T-helper 1 cell treated with Interleukin-12 subunit alpha and Interleukin-12 subunit beta and Interleukin-4 antibody, amounts not matched to agents 30 ng/mL and 1 ng/mL, for 36 hours (primary cell): ENCODE data around the gene PRELID1. TPM values are rescaled to one million over a fixed set of nuclear protein-coding genes. Genes with fewer than 3 reads are reported as not detected.
"Not testable (repeated sequence)": the region's sequence is repeated elsewhere in the genome, so short reads cannot be mapped to it uniquely, and the experiment has no call there.

Source experiments
- intact Hi-C: fragments of 100-400 bp; cut with micrococcal nuclease; formaldehyde crosslinking; loops from one replicate; pipeline ENCODE4 v1.15.1; 2024
- total RNA-seq: library from RNA; stranded (reverse); gene quantifications from 2 replicates; pipeline ENCODE4 v1.2.3, GENCODE V29; 2022

PRELID1 gene
- total RNA-seq, 1 donor from 2014 or later: 190 TPM

GRCh38 chr5:177333420-177334154, 30.0 kb downstream of the PRELID1 start:
- intact Hi-C loops: no loop called here

DNA sequence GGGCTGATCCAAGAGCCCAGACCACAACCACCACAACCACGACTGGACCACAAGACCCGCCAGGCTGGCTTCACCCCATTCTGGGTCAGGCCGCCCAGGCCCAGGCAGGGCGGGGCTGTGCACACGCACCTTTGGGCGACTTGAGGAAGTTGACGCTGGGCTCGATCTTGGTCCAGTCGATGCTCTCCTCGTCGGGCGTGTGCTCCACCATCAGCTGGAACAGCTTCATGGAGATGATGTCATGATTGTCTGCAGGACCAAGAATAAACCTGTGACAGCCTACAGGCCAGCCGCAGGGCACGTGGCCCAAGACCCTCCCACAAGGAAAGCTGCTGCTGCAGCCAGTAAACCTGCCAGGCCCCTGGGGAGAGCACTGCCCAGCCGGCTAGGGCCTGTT, 30.6 kb downstream of the PRELID1 start:
- intact Hi-C loops: no loop called here

GRCh38 chr5:177334781-177335700, 31.4 kb downstream of the PRELID1 start:
- intact Hi-C loops: no loop called here

DNA sequence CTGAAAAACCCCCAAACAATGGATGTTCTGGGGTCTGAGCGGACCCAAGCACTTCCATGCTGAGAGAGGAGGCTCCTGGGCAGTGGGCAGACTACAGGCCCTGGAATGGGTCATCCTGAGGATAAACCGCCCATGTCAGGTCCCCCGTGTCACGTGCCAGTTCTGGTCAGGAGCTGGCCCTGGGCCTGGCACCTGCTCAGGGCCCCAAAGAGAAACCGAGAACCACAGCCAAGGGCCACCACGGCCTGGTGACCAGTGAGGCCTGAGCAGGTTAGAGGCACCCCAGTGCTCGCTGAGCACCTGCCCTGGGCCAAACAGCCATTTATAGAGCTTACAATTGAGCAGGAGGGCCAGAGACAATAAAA, 32.1 kb downstream of the PRELID1 start:
- intact Hi-C loops: no loop called here

DNA sequence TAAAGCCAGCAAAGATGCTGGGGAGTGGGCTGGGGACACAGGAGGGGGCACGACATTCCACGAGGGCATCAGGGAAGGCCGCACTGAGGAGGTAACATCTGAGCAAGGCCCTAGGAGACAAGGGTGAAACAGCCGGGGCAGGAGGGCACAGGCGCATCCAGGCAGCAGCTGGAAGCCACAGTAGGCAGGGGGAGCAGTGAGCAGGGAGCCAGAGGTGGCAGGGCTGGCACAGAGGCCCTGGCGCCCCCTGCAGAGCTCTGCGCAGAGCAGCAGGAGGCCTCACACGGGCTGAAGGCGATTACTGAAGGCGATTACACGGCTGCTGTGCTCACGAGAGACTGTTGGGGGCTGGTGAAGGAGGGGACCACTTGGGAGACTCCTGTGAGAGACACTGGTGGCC, 32.5 kb downstream of the PRELID1 start:
- intact Hi-C loops: no loop called here

GRCh38 chr5:177336603-177337494, 33.2 kb downstream of the PRELID1 start:
- intact Hi-C loops: no loop called here

DNA sequence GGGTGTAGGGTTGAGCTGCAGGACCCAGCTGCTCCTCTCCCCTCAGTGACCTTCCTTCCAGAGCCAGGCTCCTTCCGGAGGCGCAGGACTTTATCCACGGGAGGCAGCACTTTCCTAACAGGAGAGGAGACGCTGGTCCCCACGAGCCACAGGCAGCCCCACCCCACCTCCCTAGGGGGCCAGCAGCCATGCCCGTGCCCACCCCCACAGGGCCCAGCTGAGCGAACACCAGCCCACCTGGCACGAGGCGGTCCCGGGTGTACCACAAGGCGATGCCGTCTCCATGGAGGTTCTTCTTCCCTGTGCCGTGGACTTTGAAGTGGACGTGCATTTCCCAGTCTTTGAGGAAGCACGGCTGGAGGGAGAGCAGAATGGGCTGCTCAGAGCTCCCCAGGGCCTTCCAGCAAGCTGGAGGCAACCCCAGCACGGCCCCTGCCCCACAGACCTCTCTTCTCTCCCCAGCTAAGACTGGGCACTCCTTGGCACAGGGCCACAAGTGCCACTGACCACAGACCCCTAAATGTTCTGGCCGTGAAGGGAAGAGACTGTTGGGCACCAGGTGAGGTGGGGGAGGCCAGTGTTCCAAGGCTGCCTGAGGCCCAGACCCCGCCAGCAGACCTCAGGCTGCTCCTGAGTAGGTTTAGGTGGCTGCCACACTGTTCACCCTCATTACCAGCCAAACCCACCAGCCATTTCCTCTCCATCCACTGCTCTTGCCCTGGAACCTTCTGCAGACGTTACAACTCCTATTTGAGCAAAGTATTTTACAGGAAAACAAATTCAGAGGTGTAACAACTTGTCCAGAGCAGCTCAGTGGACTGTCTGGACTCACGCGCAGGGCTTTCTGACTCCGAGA, 34.9 kb downstream of the PRELID1 start:
- intact Hi-C loops: no loop called here

DNA sequence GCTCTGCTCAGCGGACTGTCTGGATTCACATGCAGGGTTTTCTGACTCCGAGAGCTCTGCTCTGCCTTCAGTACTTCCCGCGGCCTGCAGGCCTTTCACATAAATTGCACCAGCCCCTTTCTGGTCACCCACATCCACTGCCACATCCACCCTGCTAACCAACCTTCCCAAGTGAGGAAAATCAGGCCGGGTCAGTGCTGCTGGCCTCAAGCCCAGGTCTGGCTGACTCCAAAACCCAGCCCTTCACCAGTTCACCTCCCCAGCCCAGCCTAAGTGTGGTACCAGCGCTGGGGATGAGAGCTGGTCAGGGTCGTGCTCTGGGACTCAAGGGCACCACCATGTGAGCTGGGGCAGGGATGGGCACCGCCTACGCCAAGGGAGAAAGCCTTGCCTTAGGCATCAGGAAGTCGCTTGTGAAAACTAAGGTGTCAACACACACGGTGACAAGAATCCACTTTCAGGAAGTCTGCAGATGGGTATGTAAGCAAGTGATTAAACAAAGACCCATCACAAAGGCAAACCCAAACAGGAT, 35.6 kb downstream of the PRELID1 start:
- intact Hi-C loops: no loop called here

DNA sequence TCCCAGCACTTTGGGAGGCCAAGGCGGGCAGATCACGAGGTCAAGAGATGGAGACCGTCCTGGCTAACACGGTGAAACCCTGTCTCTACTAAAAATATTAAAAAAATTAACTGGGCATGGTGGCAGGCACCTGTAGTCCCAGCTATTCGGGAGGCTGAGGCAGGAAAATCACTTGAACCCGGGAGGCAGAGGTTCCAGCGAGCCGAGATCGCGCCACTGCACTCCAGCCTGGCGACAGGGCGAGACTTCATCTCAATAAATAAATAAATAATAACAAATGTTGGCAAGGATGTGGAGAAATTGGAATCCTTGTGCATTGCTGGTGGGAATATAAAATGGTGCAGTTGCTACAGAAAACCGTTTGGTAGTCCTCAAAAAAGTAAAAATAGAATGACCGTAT, 39.4 kb downstream of the PRELID1 start:
- intact Hi-C loops: not testable (repeated sequence)

DNA sequence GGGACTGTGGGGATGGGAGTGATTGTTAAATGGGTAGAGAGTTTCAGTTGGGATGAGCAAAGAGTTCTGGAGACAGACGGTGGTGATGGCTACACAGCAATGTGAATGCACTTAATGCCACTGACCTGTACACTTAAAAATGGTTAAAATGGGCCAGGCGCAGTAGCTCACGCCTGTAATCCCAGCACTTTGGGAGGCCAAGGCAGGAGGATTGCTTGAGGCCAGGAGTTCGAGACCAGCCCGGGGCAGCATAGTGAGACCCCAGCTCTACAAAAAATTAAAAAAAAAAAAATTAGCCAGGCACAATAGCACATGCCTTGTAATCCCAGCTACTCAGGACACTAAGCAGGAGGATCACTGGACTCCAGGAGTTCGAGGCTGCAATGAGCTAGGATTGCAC, 40.2 kb downstream of the PRELID1 start:
- intact Hi-C loops: no loop called here

- intact Hi-C loops: no loop called here
Measured at GRCh38 chr5:177344891-177345290, 41.3 kb downstream of the PRELID1 start.

DNA sequence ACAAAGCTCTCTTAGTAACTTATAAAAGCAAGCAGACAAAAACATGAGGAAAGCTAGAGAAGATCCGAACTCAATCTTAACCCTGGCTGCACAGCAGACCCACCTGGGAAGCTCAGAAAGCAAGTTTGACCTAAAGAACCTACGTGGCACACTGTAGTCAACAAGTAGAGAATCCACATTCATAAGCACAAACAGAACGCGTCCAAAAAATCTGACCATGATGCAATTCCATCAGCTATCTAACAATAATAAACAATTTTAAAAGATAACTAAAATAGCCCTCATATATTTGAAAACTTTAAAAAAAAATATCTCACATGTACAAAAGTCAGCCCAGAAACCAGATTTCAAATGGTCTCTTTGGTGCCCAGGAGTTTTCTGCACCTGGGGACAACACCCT, 43.2 kb downstream of the PRELID1 start:
- intact Hi-C loops: no loop called here

GRCh38 chr5:177347699-177348098, 44.1 kb downstream of the PRELID1 start:
- intact Hi-C loops: no loop called here

GRCh38 chr5:177349362-177349647, 45.7 kb downstream of the PRELID1 start:
- intact Hi-C loops: no loop called here

DNA sequence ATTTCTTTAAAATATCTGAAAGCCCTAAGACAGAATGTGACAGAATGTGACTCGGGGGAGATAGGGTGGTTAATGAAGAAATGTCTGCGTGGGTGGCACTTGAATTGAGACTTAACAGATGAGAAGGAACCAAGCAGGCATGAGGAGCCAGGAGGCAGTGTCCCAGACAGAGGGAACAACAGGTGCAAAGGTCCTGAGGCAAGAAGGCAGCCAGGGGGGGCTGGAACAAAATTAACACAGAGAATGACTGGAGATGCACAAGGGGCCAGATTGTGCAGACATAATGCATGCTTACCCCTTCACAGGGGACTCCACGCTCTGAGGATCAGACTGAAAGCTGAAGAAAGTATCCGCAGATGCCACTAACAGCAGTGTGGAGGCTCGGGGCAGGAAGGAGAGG, 46.2 kb downstream of the PRELID1 start:
- intact Hi-C loops: loop anchor here (2.0 to 5.0 kb wide), 4 partner anchors 327 to 812 kb away; partner anchors contain the start of genes RNF44, TSPAN17, UIMC1 and ZNF346

DNA sequence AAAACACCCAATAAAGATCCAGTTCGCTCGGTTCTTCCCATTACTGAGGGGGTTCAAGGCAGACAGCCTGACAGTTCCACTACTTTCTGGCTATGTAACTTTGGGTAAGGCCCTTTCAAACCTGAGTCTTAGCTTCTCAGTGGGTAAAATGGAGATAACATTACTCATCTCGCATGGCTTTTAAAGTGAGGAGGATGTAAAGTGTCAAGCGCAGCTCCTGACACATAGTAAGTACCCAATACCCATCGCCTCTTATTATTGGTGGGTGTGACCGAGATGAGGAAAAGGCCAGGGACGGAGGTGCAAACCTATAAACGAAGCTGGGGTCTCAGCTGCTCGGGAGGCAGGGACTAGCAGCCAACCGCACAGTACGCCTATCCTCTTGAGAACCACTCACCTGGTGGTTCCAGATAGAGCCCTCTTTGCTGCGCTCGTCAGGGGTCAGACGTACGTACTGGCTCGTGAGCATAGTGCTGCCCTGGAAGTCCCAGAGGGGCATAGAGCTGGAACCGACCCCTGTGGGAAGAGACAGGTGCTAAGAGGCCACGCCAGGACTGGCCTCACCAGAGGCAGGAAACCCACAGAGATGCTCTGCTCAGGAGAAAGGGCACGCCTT, 47.3 kb downstream of the PRELID1 start:
- intact Hi-C loops: loop anchor here (1.0 to 5.0 kb wide), 11 partner anchors 12 to 814 kb away; partner anchors contain the start of genes B4GALT7, NSD1, PRELID1 and RAB24

DNA sequence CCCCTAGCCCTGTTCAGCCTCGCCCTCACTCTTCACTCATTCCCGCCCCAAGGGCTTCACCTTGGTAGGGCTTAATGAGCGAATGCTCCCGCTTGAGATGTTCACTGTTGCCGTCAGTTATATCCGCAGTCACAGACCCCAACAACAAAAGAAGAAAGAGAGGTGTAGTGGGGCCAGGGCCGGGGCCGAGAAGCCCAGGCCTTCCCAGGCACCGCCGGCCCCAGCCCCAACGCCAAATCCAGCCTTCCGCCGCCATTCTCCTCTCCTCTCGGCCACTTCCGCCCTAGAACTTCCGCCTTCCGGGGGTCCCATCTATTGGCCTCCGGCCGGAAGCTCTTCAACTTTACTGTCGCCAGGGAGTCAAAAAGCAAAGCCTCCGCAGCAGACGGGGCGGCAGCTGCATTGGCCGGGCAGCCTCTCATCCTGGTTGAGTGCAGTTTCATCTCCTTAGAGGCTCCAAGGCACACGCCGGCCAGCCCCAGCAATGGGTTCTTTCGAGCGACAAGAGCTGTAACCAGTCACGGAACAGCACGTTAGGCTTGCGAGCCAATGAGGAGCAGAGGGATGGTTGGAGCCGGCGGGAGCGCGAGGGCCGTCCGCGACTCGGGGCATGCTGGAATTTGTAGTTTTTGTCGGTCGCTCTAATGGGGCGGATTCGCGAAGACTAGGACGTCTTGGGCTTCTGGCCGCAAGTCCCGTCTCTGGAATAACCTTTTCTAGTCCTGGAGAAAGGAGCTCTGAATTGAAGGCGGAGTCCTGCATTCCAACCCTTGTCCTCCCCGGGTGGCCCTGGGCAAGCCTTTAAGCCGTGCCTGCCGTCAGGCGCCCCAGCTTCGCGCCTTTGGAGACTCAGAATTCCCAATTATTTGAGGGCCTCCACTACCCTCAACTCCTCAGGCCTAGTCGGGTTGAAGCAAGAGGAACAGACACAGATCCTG, 48.1 kb downstream of the PRELID1 start, which contains the start of gene LMAN2:
LMAN2 (minus strand) TSS at position 277 of the 938 bp plus-strand sequence; CDS start at position 256, 21 bp downstream.
- intact Hi-C loops: loop anchor here (1.0 to 5.0 kb wide), 11 partner anchors 12 to 814 kb away; partner anchors contain the start of genes B4GALT7, NSD1, PRELID1 and RAB24

GRCh38 chr5:177353093-177353492, 49.5 kb downstream of the PRELID1 start:
- intact Hi-C loops: loop anchor here (5.0 kb wide), 2 partner anchors 346 to 816 kb away; partner anchors contain the start of genes RNF44 and UIMC1
